SHP77 treated with DMSO at 0.1 percent for 48 hours (cell line): ENCODE measurements around the gene AQP1.

ENCODE experiments used
- DNase-seq: peaks from one replicate; lab custom pipeline; 2025; lab: John Stamatoyannopoulos, UW

The AQP1 gene

DNA sequence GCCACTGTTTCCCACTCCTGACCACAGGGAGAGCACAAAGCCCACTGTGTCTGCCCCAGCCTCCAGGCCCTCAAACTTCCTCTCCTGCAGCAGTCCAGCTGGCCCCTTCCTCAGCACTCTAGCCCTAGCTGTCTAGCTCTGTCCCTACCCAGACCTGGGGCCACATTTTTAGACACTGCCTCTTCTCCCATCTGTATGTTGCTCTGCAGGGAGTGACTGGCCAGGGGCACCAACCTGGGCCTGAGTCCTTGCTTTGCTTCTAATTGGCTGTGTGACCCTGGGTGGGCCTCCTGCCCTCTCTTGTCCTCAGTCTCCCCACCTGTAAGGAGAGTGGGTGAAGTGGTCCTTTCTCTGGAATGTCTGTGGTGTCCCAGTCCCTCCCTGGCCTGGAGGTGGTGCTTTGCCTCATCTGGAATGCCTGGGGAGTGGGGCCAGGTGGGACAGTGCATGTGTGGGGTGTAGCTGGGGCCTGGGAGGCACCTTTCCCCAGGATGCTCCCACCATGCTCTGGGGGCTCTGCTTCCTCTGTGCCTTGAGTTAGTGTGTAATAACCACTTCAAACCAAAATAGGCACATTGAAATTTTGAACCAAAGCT, 25.1 kb downstream of the AQP1 start:
- DNase-seq: no peak

DNA sequence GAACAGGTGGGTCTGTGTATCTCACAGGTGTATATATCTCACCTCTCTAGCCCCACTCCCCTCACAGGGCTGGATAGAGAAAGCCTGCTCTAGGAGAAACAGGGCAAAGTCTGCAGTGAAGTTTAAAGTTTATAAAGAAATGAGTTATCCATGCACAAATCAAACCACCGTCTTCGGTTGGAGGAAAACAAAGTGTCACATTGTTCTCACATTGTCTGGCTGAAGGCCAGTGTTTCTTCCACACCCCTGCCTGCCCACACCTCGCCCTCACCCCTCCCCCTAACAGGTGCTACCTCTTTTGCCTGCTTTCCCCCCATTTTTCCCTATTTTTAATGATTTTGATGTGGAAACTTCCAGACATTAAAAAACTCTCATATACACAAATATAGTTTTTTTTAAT, 25.8 kb downstream of the AQP1 start:
- DNase-seq: no peak

DNA sequence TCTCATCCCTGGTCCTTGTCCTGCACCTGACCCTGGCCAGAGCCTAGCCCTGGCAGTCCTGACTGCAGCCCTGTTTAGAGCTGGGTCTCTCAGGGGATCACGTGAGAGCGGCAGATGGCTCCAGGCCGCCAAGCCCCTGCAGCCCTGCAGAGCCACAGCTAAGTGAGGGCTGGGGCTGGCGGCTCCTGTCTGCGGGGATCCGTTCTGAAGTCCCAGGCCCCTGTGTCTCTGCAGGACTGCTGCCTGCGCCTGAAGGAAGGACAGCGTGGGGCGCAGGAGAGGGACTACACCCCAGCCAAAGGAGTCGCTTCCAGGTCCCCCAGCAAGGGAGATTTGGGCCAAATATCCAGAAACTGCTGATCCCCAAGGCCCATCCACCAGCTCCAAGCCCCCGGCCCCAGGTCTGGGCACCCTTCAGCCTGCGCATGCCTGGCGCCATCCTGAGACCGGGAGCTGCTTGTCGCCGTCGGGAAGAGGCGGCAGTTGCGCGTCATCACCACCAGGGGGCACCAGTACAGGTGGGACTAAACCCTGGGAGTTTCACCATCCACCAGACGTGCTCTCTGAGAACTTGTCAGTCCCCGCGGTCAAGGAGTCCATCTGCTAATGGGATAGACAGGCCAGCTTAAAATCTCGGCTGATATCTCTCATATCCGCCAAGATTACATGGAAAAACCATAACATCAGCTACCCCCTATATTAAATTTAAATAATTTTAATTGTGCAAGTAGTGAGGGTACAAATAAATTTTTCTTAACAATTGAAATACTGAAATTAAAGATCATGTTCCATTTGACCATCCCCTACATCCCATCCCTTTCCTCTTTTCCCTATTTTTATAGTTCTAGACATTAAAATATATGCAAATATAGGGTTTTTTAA, 27.0 kb downstream of the AQP1 start:
- DNase-seq: peak; percentile 58

DNA sequence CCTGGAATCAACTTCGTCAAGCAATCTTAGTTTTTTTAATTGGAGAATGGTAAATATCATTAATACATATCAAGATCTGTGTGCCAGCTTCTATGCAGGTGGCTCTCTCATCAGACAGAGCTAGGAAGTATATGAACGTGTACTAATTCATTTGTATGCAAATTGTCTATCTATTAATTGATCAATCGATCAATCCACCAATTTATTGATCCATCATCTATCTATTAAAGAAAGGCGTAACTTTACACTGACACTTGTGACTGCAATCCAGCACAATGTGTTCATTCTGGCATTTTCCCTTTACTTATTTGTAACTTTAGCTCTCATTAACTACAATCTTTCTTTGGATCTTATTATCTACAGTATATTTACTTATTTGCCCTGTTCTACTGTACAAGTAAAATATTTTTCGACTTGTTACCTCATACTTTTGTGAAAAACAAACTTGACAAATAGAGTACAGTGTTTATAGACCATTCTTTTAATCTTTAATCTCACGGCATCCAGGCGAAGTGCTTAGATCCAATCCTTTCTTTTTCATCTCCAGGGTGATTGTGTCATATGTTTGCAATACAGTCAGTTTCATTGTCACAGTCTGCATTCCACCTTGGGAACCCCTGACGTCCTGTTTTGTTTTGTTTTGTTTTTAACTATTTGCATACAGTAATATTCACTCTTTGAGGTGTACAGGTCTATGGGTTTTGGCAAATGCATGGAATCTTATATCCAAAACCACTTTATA, 30.1 kb downstream of the AQP1 start:
- DNase-seq: no peak

DNA sequence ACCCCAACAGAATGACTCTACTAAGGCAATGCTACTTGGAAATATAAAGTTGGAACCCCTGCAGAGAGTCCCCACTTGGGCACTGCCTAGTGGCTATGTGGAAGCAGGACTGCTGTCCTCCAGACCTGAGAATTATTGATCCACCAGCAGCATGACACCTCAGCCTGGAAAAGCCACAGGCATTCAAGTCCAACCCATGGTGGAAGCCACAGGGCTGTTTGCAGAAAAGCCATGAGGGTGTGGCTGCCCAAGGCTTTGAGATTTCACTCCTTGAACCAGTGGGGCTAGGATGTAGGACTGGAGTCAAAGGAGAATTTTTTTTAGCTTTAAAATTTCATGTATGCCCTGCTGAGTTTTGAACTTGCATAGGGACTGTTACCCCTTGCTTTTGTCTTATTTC, 38.5 kb downstream of the AQP1 start:
- no peak for DNase-seq

DNA sequence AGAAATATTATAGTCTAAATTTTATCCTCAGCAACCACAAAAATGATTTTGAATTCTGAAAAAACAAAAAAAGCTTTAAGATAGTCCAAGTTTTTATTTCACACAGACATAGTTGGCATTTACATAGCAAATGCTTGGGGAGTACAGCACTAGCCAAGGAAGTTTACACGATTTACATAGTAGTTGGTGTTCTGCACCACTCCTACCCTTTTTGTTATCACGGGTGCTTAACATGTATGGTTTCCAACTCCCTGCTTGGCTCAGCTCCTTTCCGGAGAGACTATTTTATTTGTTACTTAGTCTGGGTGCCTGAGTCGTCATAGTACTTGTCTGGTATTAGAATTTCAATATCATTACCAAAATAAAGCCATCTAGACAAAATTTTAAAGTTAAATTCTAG, 43.3 kb downstream of the AQP1 start:
- no peak for DNase-seq

DNA sequence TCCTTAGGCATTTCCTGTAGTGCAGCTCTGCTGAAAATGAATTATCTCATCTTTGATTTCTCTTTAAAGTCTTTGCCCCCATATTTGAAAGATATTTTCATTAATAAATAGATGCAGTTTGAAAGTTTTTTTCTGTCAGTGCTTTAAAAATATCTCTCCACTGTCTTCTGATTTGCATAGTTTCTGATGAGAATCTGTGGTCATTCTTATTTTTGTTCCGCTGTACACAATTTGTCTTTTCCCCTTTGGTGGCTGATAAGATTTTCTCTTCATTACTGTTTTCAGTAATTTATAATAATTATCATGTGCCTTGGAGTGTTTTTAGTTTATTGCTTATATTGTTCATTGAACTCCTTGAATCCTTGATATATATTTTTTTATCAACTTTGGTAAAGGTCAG, 45.1 kb downstream of the AQP1 start:
- DNase-seq: no peak

DNA sequence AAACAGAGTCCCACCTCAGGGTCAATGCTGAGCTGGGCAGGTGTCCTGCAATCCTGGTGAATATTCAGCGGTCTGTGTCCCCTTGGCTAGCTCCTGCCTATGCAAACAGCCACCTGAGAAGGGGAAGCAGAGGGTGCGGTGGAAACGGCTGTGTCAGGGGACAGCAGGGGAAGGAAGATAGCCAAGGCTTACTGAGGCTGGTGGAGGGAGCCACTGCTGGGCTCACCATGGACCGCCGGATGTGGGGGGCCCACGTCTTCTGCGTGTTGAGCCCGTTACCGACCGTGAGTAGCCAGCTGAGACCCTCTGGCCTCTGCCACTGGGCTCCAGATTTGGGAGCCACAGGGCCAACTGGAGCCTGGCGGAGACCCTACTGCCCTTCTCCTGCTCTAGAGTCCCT, 52.2 kb downstream of the AQP1 start, which contains the start of gene GHRHR:
Gene GHRHR, plus strand, starts transcription at position 112 of the 400 bp plus-strand sequence. Its CDS starts 116 bp downstream, at position 228.
- no peak for DNase-seq

DNA sequence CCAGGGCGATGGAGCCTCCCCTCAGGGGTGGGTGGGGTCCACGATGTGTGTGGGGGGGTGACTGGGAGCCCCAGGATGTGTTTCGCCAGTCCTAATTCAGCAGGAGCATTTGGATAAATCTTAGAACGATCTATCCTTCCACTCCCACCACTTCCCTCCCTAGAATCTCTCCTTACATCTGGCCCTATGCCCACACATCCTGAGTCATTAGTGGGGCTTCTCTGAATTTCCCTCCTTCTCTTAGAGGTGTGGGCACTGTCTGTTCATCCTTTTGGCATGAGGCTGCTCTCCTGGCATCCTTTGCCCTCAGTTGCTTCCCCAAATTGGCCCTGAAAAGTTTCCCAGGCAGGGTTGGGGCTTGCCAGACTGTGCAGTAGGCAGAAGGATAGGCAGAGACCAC, 53.7 kb downstream of the AQP1 start:
- DNase-seq: no peak

DNA sequence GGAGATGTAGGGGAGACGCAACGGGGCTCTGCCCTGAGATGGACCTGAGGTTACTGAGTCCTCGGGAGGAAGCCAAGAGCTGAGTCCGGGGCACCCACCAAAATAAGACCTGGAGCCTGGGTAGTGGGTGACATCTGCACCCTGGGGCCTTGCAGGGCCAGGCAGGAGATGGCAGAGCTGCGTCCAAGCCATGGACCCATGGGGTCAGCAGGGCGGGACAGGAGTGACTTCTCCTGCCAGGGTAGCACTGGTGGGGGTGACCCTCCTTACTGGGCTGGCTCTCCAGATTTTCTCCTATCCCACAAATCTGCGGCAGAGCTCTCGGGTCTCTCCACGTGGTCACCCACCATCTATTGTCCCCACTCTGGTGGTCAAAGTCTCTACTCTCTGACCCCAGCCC, 54.2 kb downstream of the AQP1 start:
- no peak for DNase-seq

DNA sequence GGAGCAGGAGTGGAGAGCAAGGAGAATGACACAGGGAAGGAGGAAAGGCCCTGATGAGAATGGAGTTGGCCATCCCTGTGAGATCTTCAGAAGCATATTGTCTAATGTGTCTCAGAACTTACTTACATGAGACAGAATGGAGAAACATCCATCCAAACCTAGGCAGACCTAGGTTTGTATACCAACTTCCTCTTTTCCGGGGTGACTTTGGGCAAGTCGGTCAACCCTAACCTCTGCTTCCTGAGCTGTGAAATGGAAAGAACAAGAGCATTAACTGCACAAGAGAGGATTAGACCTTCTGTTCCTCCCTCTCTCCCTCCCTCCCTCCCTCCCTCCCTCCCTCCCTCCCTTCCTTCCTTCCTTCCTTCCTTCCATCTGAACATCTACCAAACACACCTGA, 56.6 kb downstream of the AQP1 start:
- DNase-seq: no peak

DNA sequence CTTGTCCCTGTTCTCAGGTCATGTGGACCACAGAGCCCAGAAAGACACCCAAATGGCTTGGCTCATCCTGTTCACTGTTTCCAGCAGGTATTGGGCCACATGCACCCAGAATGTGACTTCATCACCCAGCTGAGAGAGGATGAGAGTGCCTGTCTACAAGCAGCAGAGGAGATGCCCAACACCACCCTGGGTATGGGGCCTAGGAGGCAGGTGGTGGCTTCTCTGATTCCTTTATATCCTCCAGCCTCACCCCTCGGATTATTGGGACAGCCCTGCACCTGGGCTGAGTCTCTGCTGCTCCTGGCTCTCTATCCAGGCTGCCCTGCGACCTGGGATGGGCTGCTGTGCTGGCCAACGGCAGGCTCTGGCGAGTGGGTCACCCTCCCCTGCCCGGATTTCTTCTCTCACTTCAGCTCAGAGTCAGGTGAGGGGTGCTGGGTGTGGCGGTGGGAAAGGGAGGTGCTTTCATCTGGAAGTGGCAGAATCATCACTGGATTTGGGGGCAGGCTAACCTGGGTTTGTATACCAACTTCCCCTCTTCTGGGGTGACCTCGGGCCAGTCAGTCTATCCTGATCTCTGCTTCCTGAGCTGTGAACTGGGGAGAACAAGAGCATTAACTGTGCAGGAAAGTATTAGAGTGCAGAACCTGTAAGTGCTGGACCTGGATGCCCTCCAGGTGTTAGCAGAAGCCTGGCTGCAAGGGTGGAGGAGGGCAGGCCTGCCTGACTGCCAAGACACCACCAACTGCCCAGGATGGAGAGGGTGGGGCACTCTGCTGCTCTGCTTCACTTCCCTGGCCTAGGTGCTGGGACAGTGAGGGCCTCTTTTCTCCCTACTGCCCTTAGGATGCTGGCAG, 57.3 kb downstream of the AQP1 start:
- DNase-seq: no peak

DNA sequence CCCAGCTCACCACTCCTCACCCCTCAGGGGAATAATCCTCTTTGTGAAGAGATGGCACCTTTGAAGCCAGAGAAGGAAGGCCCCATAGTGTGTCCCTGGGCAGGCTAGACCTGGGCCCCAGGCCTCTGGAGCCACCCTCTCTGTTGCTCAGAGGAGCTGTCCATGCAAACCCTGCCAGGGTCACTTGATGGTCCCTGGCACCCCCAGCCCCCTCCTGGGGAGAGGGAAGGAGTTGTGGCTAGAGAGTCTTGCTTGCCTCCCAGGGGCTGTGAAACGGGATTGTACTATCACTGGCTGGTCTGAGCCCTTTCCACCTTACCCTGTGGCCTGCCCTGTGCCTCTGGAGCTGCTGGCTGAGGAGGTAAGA, 57.9 kb downstream of the AQP1 start:
- no peak for DNase-seq

DNA sequence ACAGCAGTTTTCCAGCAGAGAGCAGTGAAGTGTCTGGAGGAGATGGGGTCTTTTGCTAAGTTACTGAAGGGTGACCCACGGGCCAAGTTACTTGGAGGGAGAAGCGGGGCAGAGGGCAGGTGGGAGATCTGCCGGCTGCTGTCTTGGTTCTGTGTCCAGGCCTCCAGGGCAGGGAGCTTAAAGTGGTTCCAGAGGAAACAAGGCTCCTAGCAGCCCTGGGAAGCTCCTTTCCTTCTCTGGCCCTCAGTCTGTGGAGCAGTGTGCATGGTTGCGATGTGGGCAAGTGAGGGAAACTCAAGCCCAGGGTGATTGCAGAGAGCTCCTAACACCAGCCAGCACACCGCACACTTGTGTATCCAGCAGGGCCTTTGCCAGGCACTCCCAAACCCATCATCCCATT, 58.4 kb downstream of the AQP1 start:
- DNase-seq: no peak

DNA sequence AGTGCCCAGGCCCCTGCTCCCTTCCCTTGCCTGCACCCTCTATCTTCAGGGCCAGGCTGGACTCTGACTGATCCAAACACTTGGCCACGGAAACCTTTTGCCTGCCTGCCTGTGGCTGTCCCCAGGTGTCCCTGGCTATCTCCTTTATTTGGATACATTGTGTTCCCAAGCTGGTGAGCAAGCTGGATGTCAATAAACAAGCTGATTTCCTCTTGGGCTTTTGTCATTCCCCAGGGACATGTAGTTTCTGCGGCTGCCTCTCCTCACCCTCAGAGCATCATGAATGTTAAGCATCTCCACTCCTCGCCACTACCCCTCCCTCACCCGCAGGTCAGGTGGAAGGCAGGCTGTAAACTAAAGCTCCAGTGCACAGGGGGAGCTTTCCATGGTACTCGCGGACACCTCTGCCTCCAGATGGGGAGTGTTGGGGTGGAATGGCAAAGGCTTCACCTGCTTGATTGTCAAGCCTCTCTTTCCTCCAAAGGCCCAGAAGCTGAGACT, 59.0 kb downstream of the AQP1 start:
- no peak for DNase-seq

DNA sequence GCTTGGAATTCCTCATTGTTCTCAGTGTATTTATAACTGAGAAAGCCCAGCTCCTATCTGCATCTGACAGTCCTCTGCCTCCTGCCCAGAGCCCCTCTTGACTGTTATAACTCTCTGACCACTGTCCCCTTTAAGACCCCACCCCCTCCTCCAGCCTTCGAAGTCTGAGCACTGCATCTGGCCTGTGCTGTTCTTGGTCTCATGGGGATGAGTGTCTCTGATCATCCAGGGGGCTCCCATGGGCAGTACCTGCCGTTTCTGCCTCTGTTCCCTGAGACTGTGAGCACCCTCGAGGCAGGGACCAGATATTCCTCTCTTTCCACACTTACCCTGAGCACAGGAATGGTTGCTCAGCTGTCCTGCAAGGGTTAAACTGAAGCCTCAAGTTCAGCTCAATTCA, 59.8 kb downstream of the AQP1 start:
- DNase-seq: no peak

DNA sequence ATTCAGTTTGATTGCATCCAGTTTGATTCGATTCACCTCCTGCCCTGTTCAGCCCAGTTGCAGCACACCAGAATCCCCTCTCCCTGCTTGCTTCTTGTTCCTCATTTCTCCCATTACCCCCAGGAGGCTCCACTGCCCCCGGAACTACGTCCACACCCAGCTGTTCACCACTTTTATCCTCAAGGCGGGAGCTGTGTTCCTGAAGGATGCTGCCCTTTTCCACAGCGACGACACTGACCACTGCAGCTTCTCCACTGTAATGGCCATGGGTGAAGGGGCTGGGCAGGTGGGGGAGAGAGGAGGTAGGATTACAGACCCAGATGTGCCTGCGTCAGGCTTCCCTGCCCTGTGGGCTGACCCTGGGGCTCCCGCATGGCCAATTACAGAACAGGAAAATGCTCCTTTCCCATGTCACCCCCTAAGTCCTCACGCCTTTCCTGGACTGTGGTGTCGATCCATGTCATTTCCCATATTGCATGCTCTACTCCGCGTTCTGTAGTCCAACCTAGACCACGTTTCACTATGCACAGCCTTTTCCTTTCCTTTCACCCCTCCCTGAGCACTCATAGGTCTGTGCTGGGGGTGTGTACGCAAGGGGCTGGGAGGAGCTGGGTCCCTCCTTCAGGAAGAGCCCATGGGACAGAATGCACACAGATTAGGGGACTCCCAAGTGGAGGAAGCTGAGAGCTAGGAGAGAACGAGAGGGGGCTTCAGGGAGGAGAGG, 60.3 kb downstream of the AQP1 start:
- DNase-seq: no peak

DNA sequence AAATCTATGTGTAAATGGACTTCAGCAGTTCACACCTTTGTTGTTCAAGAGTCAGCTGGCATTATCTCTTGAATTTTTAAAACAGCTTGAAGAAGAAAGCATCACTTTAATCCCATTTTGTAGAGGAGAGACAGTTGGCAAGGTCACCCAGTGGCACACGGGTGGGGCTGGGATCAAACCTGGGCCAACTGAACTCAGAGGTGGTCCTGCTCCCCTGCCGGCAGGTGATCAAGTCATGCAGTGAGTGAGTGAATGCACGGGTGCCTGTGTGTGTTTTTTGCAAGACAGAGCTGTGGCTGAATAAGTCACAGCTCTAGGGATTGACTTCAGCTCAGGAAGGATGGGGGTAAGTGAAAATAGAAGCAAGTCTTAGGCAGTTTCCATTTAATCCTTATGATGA, 61.6 kb downstream of the AQP1 start:
- DNase-seq: no peak

DNA sequence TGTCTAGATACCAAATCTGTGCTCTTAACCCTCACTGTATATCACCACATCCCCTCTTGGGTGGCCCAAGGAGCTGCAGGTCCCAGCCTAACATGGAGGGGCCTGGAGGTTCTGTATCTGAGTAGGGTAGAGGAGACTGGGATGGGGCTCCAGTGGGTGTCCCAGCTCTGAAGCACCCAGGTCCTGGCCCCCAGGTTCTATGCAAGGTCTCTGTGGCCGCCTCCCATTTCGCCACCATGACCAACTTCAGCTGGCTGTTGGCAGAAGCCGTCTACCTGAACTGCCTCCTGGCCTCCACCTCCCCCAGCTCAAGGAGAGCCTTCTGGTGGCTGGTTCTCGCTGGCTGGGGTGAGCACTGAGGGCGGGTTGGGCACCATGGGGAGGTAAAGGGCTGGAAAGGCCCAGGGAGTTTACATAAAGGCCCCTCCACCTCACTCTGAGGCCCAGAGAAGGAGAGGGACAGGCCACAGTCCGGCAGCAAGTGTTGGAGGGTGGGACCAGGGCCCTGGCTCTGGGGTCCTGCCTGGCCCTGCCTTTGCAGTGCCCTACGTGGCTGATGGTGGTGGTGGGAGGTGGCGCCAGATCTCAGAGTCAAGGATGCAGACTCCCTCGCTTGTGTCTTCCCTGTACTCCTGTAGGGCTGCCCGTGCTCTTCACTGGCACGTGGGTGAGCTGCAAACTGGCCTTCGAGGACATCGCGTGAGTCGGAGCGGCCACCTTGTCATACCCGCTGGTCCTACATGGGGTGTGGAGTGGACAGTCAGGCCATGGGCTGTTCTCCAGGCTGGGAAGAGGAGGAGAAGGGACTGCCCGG, 62.3 kb downstream of the AQP1 start:
- DNase-seq: no peak

DNA sequence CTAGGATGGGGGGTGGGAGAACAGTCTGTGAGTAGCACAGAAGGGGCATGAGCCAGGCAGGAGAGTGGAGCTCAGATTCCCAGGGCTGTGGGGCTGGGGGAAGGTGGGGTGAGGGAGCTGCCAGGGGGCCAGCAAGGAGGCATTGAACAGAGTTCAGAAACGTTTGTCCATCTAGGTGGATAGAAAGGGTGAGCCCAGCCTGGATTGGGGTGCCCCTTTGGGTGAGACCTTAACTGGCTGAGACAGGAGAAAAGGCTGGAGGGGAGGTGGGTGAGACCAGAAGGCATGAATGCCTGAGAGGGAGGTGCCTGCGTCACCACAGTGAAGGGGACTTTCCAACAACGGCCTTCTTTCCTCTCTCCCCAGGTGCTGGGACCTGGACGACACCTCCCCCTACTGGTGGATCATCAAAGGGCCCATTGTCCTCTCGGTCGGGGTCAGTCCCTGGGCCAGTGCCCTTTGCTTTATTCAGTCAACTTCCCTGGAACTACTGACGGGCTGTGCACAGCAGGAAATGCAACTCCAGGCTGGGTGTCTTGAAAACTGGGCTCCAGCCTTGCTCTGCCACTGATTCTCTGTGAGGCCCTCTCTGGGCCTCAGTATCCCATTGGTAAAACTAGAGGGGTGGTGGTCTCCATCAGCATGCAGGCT, 63.1 kb downstream of the AQP1 start:
- no peak for DNase-seq
